ENCODE measurements around the gene ZG16B.

ZG16B gene

DNA sequence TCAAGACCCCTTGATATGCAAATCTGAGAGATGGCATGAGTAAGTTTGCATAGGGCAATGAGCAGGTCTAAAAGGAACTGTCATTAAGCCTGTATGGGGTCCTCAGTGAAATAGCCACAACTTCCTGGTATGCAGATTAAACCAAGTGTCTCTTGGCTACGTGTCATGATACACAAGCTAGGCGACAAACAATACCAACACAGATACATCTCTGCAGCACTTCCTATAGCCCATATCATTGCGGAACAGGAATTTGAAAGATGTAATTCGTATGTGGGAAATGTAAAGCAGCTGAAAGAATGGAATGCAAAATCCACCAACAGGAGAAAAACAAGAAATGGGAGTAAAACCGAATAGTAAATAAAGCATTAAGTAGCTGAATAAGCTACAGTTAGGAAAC is 15.0 kb downstream of the ZG16B start:
- DNase-seq (ENCODE audit: low spot score): no peak

DNA sequence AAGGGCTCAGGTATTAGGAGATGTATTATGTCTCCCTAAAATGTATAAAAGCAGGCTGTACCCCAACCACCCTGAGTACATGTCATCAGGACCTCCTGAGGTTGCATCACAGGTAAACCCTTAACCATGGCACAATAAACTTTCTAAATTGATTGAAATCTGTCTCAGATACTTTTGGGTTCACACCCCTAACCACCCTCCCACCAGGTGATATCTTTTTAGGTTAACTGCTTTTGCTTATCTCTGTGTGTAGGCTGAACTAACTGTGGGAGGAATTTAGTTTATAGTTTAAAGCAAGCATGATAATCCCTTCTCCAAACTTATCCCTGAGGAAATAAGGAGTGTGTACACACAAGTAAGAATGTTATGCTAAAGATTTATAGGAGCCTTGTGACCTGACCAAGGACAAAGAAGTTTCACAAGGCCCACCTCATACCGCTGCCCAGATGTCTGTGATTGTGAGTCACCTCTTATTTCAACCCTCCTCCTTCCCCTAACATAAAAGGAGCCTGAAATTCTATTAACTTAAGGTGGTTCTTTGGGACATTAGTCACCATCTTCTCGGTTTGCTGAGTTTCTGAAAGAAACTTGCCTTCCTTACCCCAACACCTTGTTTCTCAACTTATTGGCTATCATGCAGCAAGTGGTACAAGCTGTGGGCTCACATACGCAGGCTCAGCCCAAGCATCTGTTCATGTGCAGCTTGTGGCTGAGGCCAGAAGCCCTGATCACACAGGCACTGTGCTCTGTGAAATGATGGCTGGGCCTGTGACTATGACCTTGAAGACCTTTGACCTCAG is 16.6 kb downstream of the ZG16B start:
- peak; percentile 50 for DNase-seq (ENCODE audit: low spot score)

DNA sequence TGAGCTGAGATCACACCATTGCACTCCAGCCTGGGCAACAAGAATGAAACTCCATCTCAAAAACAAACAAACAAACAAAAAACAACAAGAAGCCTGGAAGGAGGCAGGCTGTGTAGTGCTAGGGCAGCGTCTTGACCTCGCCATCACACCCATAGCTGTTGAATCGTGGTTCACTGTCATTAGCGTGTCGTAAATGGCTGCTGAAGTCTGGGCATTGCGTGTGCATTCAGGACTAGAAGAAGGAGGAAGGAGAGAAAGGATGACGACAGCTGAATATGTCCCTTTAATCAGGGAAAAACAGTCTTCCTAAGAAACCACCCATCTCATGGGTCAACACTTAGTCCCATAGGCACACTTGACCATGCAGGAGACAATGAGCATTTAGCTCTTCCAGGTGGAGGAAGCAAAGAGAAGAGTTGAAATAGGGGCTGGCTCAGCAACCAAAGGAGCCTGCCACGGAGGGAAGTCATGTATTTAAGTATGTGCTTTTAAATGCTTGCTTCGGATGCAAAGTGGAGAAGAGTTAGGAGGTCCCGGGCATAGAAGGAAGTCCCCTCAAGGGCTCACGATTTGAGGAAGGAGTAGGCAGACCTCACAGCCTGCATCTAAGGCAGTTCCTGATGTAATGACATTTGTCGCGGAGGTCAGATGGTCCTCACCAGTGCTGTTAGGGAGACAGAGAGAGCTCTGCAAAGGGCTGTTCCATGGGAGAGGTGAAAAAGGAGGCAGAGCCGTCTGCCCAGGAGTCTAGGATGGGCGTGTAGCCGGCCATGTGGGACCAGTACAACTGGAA is 19.0 kb downstream of the ZG16B start:
- DNase-seq (ENCODE audit: low spot score): no peak

DNA sequence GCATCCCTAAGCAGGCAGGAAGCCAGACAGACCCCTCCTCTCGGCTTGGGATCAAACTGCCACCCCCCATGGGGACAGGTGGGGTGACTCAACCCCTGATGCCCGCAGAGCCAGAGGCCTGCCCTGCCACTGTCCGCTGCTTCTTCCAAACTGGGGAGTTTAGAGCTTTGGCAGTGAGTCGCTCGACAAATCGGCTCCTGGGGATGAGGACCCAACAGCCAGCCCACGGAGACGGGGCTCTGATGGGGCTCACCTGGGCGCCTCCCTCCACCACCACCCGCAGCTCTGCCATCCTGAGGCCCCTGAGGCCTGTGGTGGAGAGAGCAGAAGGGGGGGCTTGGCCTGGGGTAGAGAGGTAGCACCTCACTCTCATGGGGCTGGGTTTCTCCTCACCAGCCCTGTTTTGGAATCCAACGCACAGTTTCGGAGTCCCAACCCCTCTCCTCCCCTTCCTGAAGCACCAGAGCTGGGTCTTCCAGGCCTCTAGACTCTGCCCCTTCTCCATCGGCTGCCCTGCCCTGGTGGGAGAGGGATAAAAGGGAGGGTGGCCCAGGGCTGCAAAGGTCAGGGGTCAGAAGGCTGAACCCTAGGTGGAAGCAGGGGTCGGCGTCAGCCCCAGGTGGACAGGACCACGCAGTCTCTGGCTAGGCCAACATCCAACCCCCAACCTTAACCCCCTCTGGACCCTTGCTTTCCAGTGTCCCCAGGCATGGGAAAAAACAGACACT is 22.1 kb downstream of the ZG16B start:
- DNase-seq (ENCODE audit: low spot score): no peak

DNA sequence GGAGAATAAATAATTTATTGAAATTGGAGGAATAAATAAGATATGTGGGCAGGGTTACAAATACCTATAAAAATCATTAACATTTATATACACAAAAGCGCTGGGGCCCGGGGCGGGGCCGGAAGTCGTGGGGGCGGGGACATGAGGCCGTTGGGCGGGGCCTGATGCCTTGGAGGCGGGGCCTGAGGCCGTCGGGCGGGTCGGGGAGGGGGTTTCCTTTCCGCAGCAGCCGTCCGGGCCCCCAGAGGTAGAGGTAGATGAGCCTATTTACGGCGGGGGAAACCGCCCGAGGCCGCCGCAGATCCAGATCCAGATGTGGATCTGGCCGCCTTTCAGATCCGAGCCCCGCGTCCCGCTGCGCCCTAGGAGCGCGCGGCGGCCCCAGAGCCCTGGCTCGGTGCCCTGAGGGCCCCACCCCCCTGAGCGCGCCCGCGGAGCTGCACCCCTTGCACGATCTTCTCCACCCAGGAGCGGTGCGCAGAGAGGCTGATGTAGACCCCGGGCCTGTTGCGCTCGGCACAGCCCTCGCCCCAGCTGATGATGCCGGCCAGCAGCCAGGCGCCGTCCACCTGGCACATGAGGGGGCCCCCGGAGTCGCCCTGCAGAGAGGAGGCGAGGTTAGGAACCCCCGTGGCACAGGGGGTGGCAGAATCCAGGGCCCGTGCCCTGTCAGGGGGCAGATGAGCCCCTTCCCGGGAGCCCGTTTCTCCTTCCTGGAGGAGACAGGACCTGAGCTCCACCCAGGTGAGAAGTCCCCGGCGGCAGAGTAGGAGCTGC is 22.8 kb downstream of the ZG16B start:
- no peak for DNase-seq (ENCODE audit: low spot score)

DNA sequence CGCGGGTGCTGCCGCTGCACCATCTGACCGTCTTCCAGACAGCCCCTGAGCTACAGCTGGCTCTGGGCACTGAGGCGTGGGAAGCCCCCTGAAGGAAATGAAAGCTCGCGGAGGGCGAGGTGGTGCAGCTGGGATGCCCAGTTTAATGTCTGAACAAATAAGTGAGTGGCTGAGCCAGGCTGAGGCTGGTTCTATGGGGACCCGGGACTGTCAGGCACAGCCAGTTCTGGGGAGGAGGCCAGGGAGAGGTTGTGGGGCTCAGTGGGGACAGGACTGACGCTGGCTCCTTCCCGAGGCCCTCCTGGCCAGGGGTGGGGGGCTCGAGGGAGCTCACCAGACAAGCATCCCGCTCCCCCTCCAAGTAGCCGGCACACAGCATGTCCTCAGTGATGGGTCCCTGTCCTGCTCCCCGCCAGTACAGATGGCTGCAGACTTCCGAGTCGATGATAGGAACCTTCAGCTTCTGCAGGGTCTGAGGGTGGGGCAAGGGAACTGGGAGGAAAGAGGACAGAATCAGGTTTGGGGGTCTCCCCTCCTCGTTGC is 23.5 kb downstream of the ZG16B start:
- DNase-seq (ENCODE audit: low spot score): no peak

DNA sequence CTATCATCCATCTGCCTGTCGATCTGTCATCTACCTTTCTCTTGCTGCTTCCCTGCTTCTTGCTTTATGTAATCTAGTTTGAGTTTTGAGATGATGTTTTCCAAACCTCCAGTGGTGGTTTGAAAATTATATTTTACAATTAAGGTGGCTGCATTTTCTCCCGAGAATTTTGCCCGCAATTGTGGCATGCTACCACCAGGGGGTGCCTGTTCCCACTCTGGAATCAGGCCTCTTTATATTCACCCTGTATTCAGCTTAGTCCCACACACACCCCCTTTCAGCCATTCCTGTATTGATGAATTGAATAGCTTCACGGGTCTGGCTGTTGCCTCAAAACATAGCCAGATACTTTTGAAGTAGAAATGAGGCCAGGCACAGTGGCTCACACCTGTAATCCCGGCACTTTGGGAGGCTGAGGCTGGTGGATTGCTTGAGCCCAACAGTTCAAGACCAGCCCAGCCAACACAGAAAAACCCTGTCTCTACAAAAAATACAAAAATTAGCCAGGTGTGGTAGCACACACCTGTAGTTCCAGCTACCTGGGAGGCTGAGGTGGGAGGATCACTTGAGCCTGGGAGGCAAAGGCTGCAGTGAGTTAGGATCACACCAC is 24.7 kb downstream of the ZG16B start:
- no peak for DNase-seq (ENCODE audit: low spot score)

DNA sequence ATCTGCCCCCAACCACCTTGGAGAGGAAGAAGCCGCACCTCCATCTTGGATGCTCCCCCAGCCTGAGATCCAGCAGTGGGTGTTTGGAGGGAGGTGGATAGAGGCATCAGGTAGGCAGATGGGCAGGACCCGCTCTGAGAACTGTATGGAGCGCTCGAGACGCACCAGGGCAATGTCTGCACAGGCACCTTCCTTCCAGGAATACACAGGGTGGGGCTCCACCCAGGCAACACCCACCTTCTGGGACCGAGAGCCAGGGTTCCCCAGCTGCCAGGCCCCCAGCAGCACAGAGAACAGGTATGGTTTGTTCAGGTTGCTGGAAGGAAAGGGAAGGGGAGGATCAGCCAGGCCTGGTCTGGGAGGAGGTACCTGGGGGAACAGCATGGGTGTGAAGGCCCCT is 25.4 kb downstream of the ZG16B start:
- DNase-seq (ENCODE audit: low spot score): no peak

DNA sequence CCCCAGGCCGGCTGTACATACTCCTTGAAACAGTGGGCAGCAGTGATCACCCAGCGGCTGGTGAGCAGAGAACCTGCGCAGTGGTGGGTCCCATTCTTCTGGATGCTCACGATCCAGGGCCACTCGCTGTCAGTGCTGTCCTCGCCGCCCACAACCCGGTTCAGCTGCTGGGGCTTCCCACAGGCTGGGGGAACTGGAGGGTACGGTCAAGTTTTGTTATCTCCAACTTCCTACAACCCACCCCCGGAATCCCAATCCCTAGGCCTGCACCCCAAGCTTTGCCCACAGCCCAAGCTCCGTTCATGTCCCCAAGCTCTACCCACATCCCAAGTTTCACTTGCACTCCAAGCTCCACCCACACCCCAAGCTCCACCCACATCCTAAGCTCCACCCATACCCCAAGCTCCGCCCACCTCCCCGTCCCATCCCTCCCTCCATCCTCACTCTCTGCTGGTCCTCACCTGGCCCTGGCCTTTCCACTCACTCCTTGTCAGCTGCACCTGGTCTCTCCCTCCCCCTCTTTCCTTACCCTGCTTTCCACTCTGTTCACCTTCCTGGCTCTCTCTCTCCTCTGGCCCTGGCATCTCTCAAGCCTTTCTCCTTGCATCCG is 26.1 kb downstream of the ZG16B start:
- peak; percentile 38 for DNase-seq (ENCODE audit: low spot score)

DNA sequence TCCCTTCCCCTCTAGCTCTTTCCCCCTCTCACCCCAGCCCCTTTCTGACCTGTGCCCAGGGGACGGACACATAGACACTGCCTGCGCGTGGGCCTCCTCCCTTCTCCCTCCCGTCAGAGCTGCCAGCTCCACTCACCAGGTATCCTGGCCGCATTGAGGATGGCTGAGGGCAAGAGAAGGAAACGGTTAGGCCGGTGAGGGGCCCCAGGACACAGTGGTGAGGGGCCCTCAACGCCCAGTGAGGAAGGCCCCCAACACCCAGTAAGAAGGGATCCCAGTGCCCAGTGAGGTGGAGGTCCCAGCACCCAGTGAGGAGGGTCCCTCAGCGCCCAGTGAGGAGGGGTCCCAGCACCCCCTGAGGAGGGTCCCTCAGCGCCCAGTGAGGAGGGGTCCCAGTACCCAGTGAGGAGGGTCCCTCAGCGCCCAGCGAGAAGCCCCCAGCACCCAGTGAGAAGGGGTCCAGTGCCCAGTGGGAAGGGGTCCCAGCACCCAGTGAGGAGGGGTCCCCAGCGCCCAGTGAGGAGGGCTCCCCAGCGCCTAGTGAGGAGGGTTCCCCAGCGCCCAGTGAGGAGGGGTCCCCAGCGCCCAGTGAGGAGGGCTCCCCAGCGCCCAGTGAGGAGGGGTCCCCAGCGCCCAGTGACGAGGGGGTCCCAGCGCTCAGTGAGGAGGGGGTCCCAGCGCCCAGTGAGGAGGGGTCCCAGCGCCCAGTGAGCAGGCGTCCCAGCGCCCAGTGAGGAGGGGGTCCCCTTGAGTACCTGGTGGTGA is 26.8 kb downstream of the ZG16B start:
- no peak for DNase-seq (ENCODE audit: low spot score)

DNA sequence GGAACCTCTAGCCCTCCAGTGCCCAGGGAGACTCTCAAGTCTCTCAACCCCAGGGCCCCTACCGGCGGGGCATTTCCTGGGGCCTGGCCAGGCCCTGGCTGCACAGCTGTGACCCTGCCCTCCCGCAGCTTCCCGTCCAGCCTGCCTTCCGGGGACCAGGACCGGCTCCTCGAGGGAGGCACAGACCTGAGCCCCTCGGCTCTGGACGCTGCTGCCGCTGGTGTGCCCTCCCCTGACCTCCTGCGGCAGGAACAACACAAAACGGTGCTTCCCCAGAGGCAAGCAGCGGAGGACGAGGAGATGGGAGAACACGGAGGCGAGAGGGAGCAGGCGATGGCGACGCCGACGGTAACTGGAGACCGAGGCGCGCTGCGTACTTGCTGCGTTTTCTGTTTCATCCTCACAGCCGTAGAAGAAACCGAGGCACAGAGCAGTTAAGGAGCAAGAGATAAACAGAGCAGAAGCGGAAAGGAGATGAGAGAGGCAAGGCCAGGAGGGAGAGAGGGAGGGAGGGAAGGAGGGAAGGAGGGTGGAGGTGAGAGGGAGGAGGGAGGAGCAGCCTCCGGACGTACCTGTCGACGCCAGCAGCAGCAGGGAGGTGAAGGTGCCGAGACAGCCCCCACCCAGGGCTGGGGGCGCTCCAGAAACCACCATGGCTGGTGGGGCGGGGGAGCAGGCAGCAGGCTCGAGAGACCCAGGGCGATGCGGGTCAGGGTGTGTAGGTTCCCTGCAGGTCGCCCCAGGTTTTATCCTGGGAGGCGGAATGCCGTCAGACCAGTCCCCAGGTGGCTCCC is 27.5 kb downstream of the ZG16B start, which contains the start of gene PRSS22:
TSS of gene PRSS22 (minus strand) at position 720 of the 794 bp plus-strand sequence. CDS start at position 654, 66 bp downstream.
- no peak for DNase-seq (ENCODE audit: low spot score)

DNA sequence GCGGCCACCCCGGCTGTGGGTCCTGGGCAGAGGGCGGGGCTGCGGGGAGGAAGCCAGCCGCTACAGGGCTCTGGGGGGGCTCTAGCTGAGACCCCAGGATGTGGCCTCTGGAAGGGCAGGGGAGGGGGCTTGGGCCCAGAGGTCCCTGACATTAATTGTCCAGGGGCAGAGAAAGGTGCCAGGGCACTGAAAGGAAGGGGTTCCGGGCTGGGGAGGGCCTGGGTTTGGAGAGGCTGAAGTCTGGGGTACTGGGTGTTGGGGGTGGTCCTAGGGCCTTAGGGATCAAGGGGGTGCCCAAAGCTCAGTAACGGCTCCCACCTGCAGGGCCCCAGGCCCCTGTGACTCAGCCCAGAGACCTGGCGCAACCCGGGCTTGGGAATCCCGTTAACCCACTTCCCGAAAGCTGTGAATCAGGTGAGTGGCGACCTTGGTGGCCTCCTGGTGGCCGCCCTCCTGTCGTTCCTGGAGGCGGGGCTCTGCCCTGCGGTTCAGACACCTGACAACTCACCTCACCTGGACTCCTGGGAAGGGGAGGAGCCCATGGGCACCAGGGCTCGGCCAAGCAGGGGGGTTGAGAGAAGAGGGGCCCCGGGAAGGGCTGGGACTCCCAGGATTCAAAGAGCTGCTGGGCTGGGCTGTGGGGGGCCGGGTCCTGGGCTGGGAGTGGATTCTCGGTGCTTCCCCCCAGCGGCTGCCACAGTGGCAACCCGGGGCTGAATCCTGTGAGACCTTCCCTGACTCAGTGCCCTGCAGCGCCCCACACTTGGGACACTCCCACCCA is 28.3 kb downstream of the ZG16B start:
- DNase-seq (ENCODE audit: low spot score): no peak

DNA sequence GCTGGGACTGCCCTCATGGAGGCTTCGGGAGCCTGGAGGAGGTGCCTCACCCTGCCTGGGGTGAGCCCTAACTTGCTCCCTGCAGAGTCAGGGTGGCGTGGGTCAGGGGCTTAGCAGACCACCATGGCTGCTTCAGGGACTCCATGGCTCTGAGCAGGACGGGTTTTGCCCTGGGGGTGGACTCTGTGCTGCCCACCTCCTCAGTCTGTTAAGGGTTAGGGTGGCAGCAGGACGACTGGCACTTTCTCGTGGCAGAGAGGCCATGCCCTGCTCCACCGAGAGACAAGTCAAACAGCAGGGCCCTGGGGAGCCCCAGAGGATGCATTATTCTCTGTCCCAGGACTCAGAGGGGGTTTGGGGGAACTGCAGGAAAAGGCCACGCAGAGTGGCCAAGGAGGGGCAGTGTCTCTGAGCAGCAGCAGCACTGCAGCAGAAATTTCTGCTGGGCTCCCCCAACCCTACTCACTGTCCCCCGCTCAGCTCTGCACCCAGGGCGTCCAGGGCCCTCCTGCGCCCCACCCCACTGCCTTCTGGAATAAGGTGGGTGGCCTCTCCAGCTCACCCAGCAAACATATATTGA is 29.7 kb downstream of the ZG16B start:
- DNase-seq (ENCODE audit: low spot score): no peak

DNA sequence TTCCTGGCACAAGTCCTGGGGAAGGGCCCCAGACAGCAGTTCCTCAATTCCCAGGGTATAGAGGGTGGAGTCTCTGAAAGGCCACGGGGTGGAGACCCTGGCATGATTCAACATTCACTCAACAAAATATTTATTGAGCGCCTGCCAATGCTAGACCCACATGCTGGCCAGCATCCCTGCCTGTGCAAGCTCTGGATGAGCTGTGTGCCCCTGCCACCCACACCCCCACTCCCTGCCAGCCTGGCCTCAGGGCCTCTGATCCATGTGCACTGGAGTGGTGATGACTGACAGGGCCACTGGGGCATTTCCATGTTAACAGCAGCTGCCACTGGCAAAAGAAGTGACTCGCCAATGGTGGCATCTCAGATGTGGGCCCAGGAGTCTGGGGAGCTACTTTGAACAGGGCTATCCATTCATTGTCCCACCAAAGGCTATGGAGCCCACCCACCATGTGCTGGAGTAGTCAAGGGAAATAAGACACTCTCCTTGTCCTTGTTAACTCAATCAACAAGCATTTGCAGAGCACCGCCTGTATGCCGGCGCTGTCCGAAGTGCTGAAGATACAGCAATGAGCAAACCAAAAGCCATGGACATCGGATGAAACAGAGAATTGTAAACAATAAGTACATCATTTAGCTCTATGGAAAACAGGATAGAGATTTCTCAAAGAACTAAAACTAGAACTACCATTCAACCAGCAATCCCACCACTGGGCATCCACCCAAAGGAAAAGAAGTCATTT is 30.9 kb downstream of the ZG16B start:
- DNase-seq (ENCODE audit: low spot score): no peak

DNA sequence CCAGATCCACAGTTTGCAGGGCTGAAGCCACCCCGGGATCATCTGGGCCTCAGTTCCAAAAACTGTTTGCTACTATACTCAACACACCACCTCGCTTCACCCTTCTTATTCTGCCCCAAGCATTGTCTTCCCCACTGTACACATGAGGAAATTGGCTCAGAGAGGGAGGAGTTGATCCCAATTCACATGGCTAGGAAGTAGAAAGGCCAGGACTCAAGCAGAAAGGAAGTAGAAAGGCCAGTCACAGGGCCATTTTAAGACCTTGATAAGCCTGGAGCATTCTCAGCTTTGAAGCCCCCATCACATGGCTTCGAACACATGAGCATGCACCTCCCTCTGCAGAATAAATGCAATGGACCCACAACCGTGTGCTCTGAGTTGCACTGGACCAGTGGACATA is 35.5 kb downstream of the ZG16B start:
- DNase-seq (ENCODE audit: low spot score): no peak

DNA sequence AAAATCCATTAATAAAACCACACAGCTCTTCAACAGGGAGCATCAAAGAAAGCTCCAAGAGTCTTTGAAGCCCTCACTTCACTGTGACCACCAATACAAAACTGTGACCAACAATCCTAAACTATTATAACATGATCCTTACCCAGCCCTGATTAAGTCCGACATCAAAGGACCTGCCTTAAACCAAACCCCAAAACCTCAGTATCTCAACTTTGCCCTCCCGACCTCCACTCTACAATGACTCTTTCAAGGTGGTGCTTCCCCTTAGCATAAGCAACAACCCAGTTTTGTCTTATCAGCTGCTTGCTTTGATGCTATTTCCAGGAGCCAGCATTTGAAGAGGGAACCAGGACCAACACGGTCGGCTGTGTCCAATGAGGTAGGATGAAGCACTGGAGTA is 36.3 kb downstream of the ZG16B start:
- DNase-seq (ENCODE audit: low spot score): no peak

DNA sequence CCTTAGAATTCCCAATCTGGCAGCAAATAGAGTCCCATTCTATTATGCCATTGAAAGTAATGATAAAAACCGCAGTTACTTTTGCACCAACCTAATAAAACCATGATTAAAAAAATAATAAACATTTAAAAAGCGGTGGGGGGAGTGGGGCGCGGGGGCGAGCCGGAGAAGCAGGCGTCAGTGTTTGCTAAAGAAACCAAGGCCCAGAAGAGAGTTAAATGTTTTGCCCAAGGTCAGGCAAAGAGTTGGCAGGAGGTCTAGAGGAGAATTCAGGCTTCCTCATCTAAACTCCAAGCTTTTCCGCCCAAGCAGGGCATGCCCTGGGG is 37.5 kb downstream of the ZG16B start:
- no peak for DNase-seq (ENCODE audit: low spot score)
